GM12878 (cell line): Measurements from ENCODE around the gene PIGN.

ENCODE experiments used
- EZH2 ChIP-seq: IDR thresholded peaks from 2 replicates; pipeline ENCODE4 v1.6.1; 2012; ENCODE audit warnings: low read depth, mild to moderate bottlenecking, control low read depth, inconsistent platforms, low read length, borderline replicate concordance; ENCODE audit not compliant: control insufficient read depth
- MXI1 ChIP-seq: fragments of 150-350 bp; IDR thresholded peaks from 2 replicates; pipeline ENCODE4 v1.6.1; 2011; ENCODE audit warnings: low read depth, mild to moderate bottlenecking, inconsistent platforms, low read length, improper control_type of control experiment
- NFXL1 ChIP-seq: fragments of 450-650 bp; IDR thresholded peaks from 2 replicates; pipeline ENCODE4 v1.6.1; 2017; ENCODE audit warnings: antibody characterized with exemption, mild to moderate bottlenecking, borderline replicate concordance
- ZNF592 ChIP-seq: fragments of 450-650 bp; IDR thresholded peaks from 2 replicates; pipeline ENCODE4 v1.6.1; 2017; ENCODE audit warnings: mild to moderate bottlenecking, moderate library complexity

- TF ChIP-seq MXI1 (no peak), EZH2 (no peak), ZNF592 (no peak), NFXL1 (no peak)
Observed at GRCh38 chr18:62097698-62098097, 89.2 kb downstream of the PIGN start.
